Measurements from ENCODE around the gene ALKBH6.

GRCh38 chr19:36013280-36014011 is 567 bp downstream of the ALKBH6 start:
- TF ChIP-seq EZH2phosphoT487 (IDR thresholded peaks at IDR 0.05; ENCODE audit: low read depth, severe bottlenecking, unreplicated experiment) (no peak), CTCF (IDR thresholded peaks at IDR 0.05; ENCODE audit: poor library complexity) (no peak)
